Coronary artery (tissue), 2 donors: ENCODE data around the gene CKS2.
A peak's percentile ranks its signal among the peaks of the same experiment; 100 is the strongest.

Source experiments
- DNase-seq: peaks from one replicate; pipeline ENCODE4 v3.0.0-alpha.2; 2017; ENCODE audit warnings: low spot score
- H3K27ac ChIP-seq, 2 donors: fragments of 200-600 bp; sonication (generic); one replicate each; pipeline ENCODE4 v1.5.1; 2016 to 2019
- H3K4me3 ChIP-seq: fragments of 200-600 bp; sonication (generic); 2 replicates; pipeline ENCODE4 v1.5.1; 2016; ENCODE audit warnings: mild to moderate bottlenecking, moderate library complexity
- TF ChIP-seq, protein P1 (sequence below): fragments of 200-600 bp; sonication (generic); IDR thresholded peaks from one replicate; pipeline ENCODE4 v1.5.1; 2019; ENCODE audit warnings: antibody characterized with exemption

The CKS2 gene

DNA sequence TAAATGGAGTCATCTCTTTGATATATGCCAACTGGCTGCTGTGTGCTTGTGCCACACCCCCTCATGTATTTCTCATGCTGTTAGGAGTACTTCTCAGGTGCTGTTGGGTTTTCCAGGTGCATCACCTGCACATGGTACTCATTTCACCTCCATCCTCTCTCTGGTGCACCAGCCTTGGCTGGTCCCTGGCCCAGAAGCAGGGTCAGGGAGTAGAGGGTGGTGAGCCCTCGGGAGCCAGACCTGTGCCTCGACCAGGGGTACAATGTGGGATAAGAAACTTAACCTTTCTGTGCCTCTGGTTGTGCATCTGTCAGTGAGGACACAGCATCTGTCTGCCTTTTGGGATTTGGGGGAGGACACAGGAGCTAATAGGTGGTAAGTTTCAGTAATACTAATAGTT is 45.8 kb downstream of the CKS2 start:
- Histone ChIP-seq H3K27ac (no peak overlapping the region), H3K4me3 (no peak overlapping the region)
- TF ChIP-seq, protein P1, sequence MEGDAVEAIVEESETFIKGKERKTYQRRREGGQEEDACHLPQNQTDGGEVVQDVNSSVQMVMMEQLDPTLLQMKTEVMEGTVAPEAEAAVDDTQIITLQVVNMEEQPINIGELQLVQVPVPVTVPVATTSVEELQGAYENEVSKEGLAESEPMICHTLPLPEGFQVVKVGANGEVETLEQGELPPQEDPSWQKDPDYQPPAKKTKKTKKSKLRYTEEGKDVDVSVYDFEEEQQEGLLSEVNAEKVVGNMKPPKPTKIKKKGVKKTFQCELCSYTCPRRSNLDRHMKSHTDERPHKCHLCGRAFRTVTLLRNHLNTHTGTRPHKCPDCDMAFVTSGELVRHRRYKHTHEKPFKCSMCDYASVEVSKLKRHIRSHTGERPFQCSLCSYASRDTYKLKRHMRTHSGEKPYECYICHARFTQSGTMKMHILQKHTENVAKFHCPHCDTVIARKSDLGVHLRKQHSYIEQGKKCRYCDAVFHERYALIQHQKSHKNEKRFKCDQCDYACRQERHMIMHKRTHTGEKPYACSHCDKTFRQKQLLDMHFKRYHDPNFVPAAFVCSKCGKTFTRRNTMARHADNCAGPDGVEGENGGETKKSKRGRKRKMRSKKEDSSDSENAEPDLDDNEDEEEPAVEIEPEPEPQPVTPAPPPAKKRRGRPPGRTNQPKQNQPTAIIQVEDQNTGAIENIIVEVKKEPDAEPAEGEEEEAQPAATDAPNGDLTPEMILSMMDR: no peak
- DNase-seq: peak; percentile 28

DNA sequence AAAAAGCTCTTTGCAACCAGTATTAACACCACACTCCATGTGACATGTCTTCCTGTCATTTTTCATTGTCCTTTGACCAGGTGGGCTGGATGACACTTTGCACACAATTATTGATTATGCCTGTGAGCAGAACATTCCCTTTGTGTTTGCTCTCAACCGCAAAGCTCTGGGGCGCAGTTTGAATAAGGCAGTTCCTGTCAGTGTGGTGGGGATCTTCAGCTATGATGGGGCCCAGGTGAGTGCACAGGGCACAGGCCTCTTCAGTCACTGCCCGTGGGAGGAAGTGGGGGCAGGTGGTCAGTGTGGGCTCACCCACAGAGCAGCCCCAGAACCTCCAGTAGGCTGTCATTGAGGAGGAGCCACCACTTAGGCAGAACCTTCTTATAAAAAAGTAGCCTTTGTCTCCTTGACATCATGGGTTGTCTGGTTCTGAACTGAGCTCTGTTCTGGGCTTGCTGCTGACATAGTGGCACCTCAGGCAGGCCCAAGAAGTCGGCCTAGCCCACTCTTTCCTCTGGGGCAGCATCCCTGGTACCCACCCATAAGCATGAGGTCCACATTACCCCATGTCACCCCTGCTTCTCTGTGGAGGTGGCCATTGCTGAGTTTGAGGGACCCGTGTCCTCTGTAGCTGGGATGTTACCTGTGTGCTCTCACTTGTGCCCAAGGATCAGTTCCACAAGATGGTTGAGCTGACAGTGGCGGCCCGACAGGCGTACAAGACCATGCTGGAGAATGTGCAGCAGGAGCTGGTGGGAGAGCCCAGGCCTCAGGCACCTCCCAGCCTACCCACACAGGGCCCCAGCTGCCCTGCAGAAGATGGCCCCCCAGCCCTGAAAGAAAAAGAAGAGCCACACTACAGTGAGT is 46.6 kb downstream of the CKS2 start:
- DNase-seq: peak; percentile 55
- no peak overlapping the region for H3K27ac ChIP-seq
- no peak overlapping the region for H3K4me3 ChIP-seq
- TF ChIP-seq, protein P1: no peak

DNA sequence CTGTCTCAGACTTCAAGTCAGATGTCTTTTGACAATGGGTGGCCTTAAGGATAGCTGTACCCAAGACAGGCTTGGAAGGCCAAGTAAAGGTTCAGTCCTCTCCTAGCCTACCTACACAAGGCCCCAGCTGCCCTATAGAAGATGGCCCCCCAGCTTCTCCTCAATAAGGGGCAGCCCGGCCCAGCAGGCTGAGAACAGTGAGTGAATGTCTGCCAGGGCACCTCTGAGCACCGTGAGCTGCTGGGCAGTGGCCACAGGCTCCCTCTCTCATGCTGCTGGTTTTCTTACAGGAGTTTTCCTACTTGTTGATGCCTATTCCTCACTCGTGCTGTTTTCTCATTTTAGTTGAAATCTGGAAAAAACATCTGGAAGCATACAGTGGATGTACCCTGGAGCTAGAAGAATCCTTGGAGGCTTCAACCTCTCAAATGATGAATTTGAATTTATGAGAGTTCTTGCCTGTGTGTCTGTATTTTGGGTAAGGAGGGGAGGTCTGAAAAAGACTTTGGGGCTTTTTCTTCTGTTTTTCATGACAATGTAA is 47.5 kb downstream of the CKS2 start:
- no peak overlapping the region for H3K4me3 ChIP-seq
- peak; percentile 24 for DNase-seq
- TF ChIP-seq, protein P1: no peak
- H3K27ac ChIP-seq: no peak overlapping the region

DNA sequence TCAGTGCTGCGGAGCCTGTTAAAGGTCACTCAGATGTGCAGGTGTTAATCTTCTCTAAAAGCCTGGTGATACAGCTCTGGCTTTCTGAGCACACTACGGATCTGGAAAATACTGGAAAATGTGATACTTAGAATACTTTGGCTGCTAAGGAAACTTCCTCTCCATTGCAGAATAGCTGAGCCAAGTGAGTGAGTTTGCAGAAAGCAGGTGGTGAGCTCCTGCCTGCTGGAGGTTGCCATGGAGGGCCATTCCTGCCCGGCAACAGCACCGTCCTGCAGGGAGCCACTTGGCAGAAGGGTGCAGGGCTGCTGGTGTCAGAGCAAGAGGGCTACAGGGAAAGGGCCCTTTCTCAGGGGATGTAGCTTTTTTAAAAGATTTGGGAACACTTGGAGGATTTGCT is 48.0 kb downstream of the CKS2 start:
- H3K27ac ChIP-seq: no peak overlapping the region

DNA sequence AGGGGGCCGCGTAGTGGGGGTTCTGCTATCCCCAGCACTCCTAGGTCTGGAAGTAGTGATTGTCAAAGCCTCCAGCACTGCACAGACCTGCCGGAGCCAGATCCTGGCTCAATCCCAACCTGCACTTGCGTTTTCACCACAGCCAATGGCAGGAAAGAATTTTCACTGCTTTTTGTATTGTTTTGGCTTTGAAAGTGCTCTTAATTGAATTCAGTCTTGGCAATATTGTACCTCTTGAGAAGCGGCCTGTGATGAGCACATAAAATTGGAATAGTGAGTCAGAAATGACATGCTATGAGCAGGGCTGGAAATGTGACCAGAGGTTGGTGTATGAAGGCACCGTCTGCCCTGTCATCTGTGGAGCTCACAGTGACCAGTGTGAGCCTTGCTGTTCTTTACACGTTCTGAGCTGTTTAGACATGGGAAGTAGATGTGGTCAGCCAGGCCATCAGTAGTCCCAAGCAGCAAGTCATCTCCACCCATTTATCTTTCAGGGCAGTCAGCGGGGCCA is 48.8 kb downstream of the CKS2 start:
- H3K27ac ChIP-seq: no peak overlapping the region
- TF ChIP-seq, protein P1: no peak
- no peak overlapping the region for H3K4me3 ChIP-seq
- DNase-seq: peak; percentile 49

More for the DNA sequence above, 48.0 kb downstream of the CKS2 start:
- TF ChIP-seq, protein P1: no peak
- H3K4me3 ChIP-seq: no peak overlapping the region
- DNase-seq: peak; percentile 29

DNA sequence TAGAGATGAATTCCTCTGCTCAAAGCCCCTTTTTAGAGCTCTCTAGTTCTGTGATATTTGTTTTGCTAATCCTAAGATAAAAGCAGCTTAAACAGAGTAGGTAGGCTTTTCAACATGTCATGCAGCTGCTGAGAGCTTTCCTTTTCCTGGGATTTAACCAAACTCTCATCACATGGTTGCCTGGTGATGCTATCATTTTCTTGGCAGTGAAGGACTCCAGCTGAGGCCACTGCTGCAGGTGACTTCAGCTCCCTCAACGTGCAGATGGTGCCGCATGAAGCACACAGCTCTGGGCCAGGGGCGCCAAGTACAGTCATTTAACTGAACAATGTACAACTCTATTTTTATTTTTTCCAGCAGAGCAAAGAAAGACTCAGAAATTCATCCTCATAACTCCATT is 49.5 kb downstream of the CKS2 start:
- DNase-seq: no peak
- no peak overlapping the region for H3K27ac ChIP-seq
- TF ChIP-seq, protein P1: no peak
- no peak overlapping the region for H3K4me3 ChIP-seq
